Stomach (tissue), 9 donors: ENCODE results near the gene FOXP3. TPM values are rescaled to one million over a fixed set of nuclear protein-coding genes. Genes with fewer than 3 reads are reported as not detected.

Experiments used
- DNase-seq, 2 donors: peaks; one replicate each; pipeline versions ENCODE4 v3.0.0 to v3.0.0-alpha.2; 2013 to 2019
- H3K27ac ChIP-seq, 5 donors: fragments of 200-600 bp in 4 of 5; sonication (generic) in 4 of 5; one replicate each; pipeline ENCODE4 v1.5.1; 2013 to 2019; ENCODE audit warnings: mild to moderate bottlenecking in 1 of 5, moderate library complexity in 1 of 5
- H3K27me3 ChIP-seq, 3 donors: fragments of 200-600 bp; sonication (generic); one replicate each; pipeline ENCODE4 v1.5.1; 2017 to 2019; ENCODE audit warnings: mixed run types in 1 of 3
- H3K36me3 ChIP-seq, 4 donors: fragments of 200-600 bp; sonication (generic); 1 replicate in 3 of 4; 2 replicates in 1 of 4; pipeline ENCODE4 v1.5.1; 2016 to 2019
- H3K4me1 ChIP-seq, 4 donors: fragments of 200-600 bp; sonication (generic); one replicate each; pipeline ENCODE4 v1.5.1; 2016 to 2019
- H3K4me3 ChIP-seq, 4 donors: fragments of 200-600 bp; sonication (generic) in 3 of 4; one replicate each; pipeline ENCODE4 v1.5.1; 2016 to 2019; ENCODE audit warnings: mild to moderate bottlenecking in 1 of 4
- H3K9me3 ChIP-seq, 4 donors: fragments of 200-600 bp; sonication (generic); one replicate each; pipeline ENCODE4 v1.5.1; 2016 to 2019
- CTCF ChIP-seq, 7 experiments: fragments of 450-650 bp in 4 of 7; fragments of 200-600 bp in 3 of 7; sonication (generic) in 3 of 7; IDR thresholded peaks; one replicate each; pipeline ENCODE4 v1.5.1; 2016 to 2019; ENCODE audit warnings: antibody characterized with exemption in 7 of 7, control low read depth in 2 of 7, mild to moderate bottlenecking in 1 of 7
- EP300 ChIP-seq: sonication (generic); formaldehyde crosslinking; IDR thresholded peaks from one replicate; pipeline ENCODE4 v1.6.1; 2017; ENCODE audit warnings: antibody characterized with exemption
- POLR2A ChIP-seq, 4 donors: fragments of 450-650 bp; IDR thresholded peaks; one replicate each; pipeline ENCODE4 v1.6.1; 2016; ENCODE audit warnings: antibody characterized with exemption in 4 of 4, control low read depth in 2 of 4, mild to moderate bottlenecking in 1 of 4, moderate library complexity in 1 of 4
- POLR2AphosphoS5 ChIP-seq, 3 donors: sonication (generic); formaldehyde crosslinking; IDR thresholded peaks; one replicate each; pipeline ENCODE4 v1.6.1; 2016; ENCODE audit warnings: antibody characterized with exemption in 3 of 3
- WGBS, 5 donors: extraction: QIAGEN DNeasy Blood & Tissue Kit in 3 of 5; methylation state at CpG; one replicate each; pipeline versions ENCODE4 v1.1.5 to v1.1.7; 2013 to 2018; 5-methylcytosine and 5-hydroxymethylcytosine counted together
- intact Hi-C: fragments of 100-400 bp; cut with DNase I; formaldehyde crosslinking; loops from one replicate; pipeline ENCODE4 v1.15.1; 2023; ENCODE audit warnings: low total_unique reads
- polyA plus RNA-seq, 3 donors: library from polyadenylated mRNA; stranded (reverse); fragments of 200-250 nt; gene quantifications; one replicate each; pipeline ENCODE4 v1.2.3, GENCODE V29; 2013
- total RNA-seq, 5 donors: library from RNA; depleted of rRNA; stranded (reverse); fragments of >200 nt; gene quantifications; one replicate each; pipeline versions ENCODE4 v1.1.0 to v1.2.3, GENCODE V29; 2014 to 2016
- donor health status: healthy with polysubstance abuse.
- donor health status: Bipolar disorder and iron deficiency.
- donor health status: healthy.

Gene FOXP3
- total and polyA plus RNA-seq, 8 donors = 0.12 to 0.88 TPM; not detected in 6

- Histone ChIP-seq H3K4me1 (peaks cover 0 to 17% (median 4%) of the 10 kb centered on the region in 4 donors), H3K27ac (no peak overlapping the region), H3K4me3 (no peak overlapping the region), H3K27me3 (peaks cover 0 to 15% (median 0%) of the 10 kb centered on the region in 3 donors), H3K36me3 (no peaks in the 10 kb centered on the region), H3K9me3 (no peaks in the 10 kb centered on the region)
- WGBS, 5 donors = 84 to 92% (median 90%) methylated on average over 7 to 9 of the region's 9 CpGs; no CpG with 5 or more reads in 1 of the 5 donors
- intact Hi-C loops = no loop called here
- no peak for DNase-seq
- TF ChIP-seq CTCF (IDR thresholded peaks at IDR 0.05) = no peak
- TF ChIP-seq EP300 = no peak
- no peak for TF ChIP-seq POLR2A (IDR thresholded peaks at IDR 0.05)
- TF ChIP-seq POLR2AphosphoS5 (IDR thresholded peaks at IDR 0.05) = no peak
Measured at GRCh38 chrX:49226946-49227345, 37.6 kb downstream of the FOXP3 start.

- WGBS, 5 donors = 58 to 78% (median 64%) methylated on average over 1 to 14 of the region's 14 CpGs
- intact Hi-C loops = no loop called here
- H3K36me3 ChIP-seq = no peaks in the 10 kb centered on the region
- H3K4me1 ChIP-seq = peaks cover 0 to 10% (median 4%) of the 10 kb centered on the region in 4 donors
- no peak for DNase-seq
- H3K4me3 ChIP-seq = no peak overlapping the region
- H3K27me3 ChIP-seq = peaks cover 0 to 15% (median 0%) of the 10 kb centered on the region in 3 donors
- no peaks in the 10 kb centered on the region for H3K9me3 ChIP-seq
- no peak overlapping the region for H3K27ac ChIP-seq
- no peak for TF ChIP-seq CTCF (IDR thresholded peaks at IDR 0.05)
- TF ChIP-seq EP300 = no peak
- no peak for TF ChIP-seq POLR2AphosphoS5 (IDR thresholded peaks at IDR 0.05)
- TF ChIP-seq POLR2A (IDR thresholded peaks at IDR 0.05) = no peak
Measured at GRCh38 chrX:49225858-49226257, 38.7 kb downstream of the FOXP3 start.

GRCh38 chrX:49221868-49222267 is 42.6 kb downstream of the FOXP3 start:
- Histone ChIP-seq H3K4me1 (no peaks in the 10 kb centered on the region), H3K4me3 (no peak overlapping the region), H3K27me3 (peaks cover 0 to 15% (median 0%) of the 10 kb centered on the region in 3 donors), H3K36me3 (no peaks in the 10 kb centered on the region), H3K9me3 (no peaks in the 10 kb centered on the region), H3K27ac (no peak overlapping the region)
- TF ChIP-seq EP300 (no peak), POLR2A (IDR thresholded peaks at IDR 0.05) (no peak), CTCF (IDR thresholded peaks at IDR 0.05) (no peak), POLR2AphosphoS5 (IDR thresholded peaks at IDR 0.05) (no peak)
- WGBS, 5 donors = 46 to 71% (median 61%) methylated on average over 2 of the region's 2 CpGs
- no peak for DNase-seq
- intact Hi-C loops = no loop called here

GRCh38 chrX:49220100-49220499 is 44.4 kb downstream of the FOXP3 start:
- Histone ChIP-seq H3K4me3 (no peak overlapping the region), H3K27ac (no peak overlapping the region), H3K9me3 (no peaks in the 10 kb centered on the region), H3K27me3 (no peaks in the 10 kb centered on the region), H3K36me3 (no peaks in the 10 kb centered on the region), H3K4me1 (no peaks in the 10 kb centered on the region)
- no peak for DNase-seq
- no peak for TF ChIP-seq CTCF (IDR thresholded peaks at IDR 0.05)
- TF ChIP-seq POLR2AphosphoS5 (IDR thresholded peaks at IDR 0.05) = no peak
- no peak for TF ChIP-seq EP300
- no peak for TF ChIP-seq POLR2A (IDR thresholded peaks at IDR 0.05)
- intact Hi-C loops = no loop called here
